ENCODE data around the gene ACER3. TPM values are rescaled to one million over a fixed set of nuclear protein-coding genes. Genes with fewer than 3 reads are reported as not detected.

The ACER3 gene
- total and polyA plus RNA-seq, 2 of the 4 experiments (the other 2 are of a cell fraction), result 3.5 to 10.0 TPM

- dilution Hi-C loops (cut with HindIII; ENCODE audit: low sequenced_read_pairs, unreplicated experiment), result no loop called here
- H4K5ac ChIP-seq (ENCODE audit: low read depth, low read length), result no peak overlapping the region
- H4K8ac ChIP-seq (ENCODE audit: low read depth in 2 of 2, low read length in 2 of 2), result no peak overlapping the region
- no peak overlapping the region for H2BK120ac ChIP-seq (ENCODE audit: low read depth, low read length)
- H3K4me3 ChIP-seq (ENCODE audit: insufficient read depth, low read depth, low read length), result no peak overlapping the region
- H3K79me1 ChIP-seq (ENCODE audit: low read depth in 1 of 2, low read length in 2 of 2), result no peaks in the 10 kb centered on the region
- H3K4me2 ChIP-seq (ENCODE audit: low read depth, low read length), result no peak overlapping the region
- H3K4ac ChIP-seq (ENCODE audit: low read depth, low read length), result no peak overlapping the region
- WGBS, 2 experiments (ENCODE audit: extremely low coverage in 2 of 2, insufficient read length in 1 of 2), result 90% methylated on average over 3 of the region's 14 CpGs; no CpG with 5 or more reads in 1 of the 2 experiments
- H3K27me3 ChIP-seq (ENCODE audit: control insufficient read depth, insufficient read depth, low read length), result peaks cover 11% of the 10 kb centered on the region
- no peaks in the 10 kb centered on the region for H3K36me3 ChIP-seq (ENCODE audit: control insufficient read depth, insufficient read depth, low read length)
- CTCF ChIA-PET, result interaction anchor here (0.6 kb wide), 1 partner anchor 48 kb away, joined by 3 read pairs; no protein-coding TSS in a partner anchor
- in situ Hi-C loops (cut with MboI; ENCODE audit: low sequenced_read_pairs), result no loop called here
- no peak overlapping the region for H2AK5ac ChIP-seq (ENCODE audit: low read depth, low read length)
- no peak overlapping the region for H3K23ac ChIP-seq (ENCODE audit: low read depth, low read length)
- DNase-seq, result no peak
- H3K4me1 ChIP-seq (ENCODE audit: control insufficient read depth, insufficient read depth, low read length), result no peaks in the 10 kb centered on the region
- intact Hi-C loops (cut with micrococcal nuclease), result no loop called here
- H3K56ac ChIP-seq (ENCODE audit: extremely low read depth, insufficient read depth, low read length), result no peak overlapping the region
- H2AK9ac ChIP-seq (replicated peaks; ENCODE audit: low read depth, low read length, poor library complexity), result no peak overlapping the region
- no peaks in the 10 kb centered on the region for H4K20me1 ChIP-seq (ENCODE audit: insufficient read depth, low read length)
- H2BK20ac ChIP-seq (ENCODE audit: low read depth, low read length), result no peak overlapping the region
- H2BK15ac ChIP-seq (ENCODE audit: low read depth, low read length), result no peak overlapping the region
- peaks cover 15% of the 10 kb centered on the region for H3K9me3 ChIP-seq (ENCODE audit: control insufficient read depth, insufficient read depth, low read length)
- H2BK5ac ChIP-seq (ENCODE audit: low read depth, low read length, poor library complexity, severe bottlenecking), result no peak overlapping the region
- H4K91ac ChIP-seq (ENCODE audit: insufficient read depth, low read depth, low read length), result no peak overlapping the region
- TF ChIP-seq BHLHE40 (IDR thresholded peaks at IDR 0.05; ENCODE audit: low read depth, low read length), result no peak
- no peak for TF ChIP-seq FOS (IDR thresholded peaks at IDR 0.05; ENCODE audit: low read depth, low read length)
- no peak for TF ChIP-seq ELK1 (IDR thresholded peaks at IDR 0.05; ENCODE audit: borderline replicate concordance, low read depth, low read length)
- ATAC-seq (ENCODE audit: low read depth), result no peak
- H3K9ac ChIP-seq (ENCODE audit: low read depth, low read length), result no peak overlapping the region
- H3K18ac ChIP-seq (ENCODE audit: low read depth, low read length), result no peak overlapping the region
- H3K9me1 ChIP-seq (ENCODE audit: insufficient read depth, low read length), result no peaks in the 10 kb centered on the region
- POLR2A ChIA-PET (ENCODE audit: unreplicated experiment), result no interaction called here
- H3K27ac ChIP-seq (ENCODE audit: insufficient read depth, low read length), result no peak overlapping the region
- BruUV-seq (replicated peaks), result no TSS peak
- H2AFZ ChIP-seq (replicated peaks; ENCODE audit: low read length, poor library complexity), result no peak overlapping the region
- H3K14ac ChIP-seq (replicated peaks; ENCODE audit: low read depth, low read length), result no peak overlapping the region
These were observed 192.7 kb downstream of the ACER3 start for GRCh38 chr11:77053217-77054015.
